ENCODE data around the gene SPATA9.

DNA sequence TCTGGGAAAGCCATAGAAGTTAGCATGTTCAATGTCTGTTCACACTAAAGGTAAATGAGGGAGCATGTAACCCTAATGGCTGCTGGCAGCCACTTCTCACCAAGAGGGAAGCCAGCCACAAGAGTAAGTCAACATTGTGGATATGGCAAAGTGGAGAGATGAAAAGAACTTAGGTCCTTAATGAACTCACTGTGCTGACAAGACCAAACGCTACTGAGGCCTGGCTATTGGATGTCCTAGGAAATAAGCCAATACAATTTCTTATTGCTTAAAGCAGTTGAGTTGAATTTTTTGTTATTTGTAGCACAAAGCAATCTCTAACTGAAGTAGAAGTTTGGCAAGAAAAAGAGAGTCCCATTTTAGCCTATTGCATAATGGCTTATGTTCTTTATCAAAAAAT is 56.1 kb downstream of the SPATA9 start:
- TF ChIP-seq GABPA (IDR thresholded peaks at IDR 0.05 in 1 of 2, conservative IDR thresholded peaks at IDR 0.05 in 1 of 2) (no peak), SP1 (IDR thresholded peaks at IDR 0.05) (no peak), YY1 (IDR thresholded peaks at IDR 0.05) (no peak)
- TF ChIP-seq, protein P1, sequence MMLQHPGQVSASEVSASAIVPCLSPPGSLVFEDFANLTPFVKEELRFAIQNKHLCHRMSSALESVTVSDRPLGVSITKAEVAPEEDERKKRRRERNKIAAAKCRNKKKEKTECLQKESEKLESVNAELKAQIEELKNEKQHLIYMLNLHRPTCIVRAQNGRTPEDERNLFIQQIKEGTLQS (IDR thresholded peaks at IDR 0.05): no peak
- TF ChIP-seq, protein P2, sequence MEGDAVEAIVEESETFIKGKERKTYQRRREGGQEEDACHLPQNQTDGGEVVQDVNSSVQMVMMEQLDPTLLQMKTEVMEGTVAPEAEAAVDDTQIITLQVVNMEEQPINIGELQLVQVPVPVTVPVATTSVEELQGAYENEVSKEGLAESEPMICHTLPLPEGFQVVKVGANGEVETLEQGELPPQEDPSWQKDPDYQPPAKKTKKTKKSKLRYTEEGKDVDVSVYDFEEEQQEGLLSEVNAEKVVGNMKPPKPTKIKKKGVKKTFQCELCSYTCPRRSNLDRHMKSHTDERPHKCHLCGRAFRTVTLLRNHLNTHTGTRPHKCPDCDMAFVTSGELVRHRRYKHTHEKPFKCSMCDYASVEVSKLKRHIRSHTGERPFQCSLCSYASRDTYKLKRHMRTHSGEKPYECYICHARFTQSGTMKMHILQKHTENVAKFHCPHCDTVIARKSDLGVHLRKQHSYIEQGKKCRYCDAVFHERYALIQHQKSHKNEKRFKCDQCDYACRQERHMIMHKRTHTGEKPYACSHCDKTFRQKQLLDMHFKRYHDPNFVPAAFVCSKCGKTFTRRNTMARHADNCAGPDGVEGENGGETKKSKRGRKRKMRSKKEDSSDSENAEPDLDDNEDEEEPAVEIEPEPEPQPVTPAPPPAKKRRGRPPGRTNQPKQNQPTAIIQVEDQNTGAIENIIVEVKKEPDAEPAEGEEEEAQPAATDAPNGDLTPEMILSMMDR (IDR thresholded peaks at IDR 0.05; ENCODE audit: low read depth, low read length, missing input control): no peak

Data from liver (tissue), 3 donors.